Left hindlimb (tissue), 1 donor: ENCODE data around the gene SSNA1.

Experiments used
- DNase-seq: peaks from one replicate; pipeline ENCODE4 v3.0.0-alpha.2; 2018

The SSNA1 gene

DNA sequence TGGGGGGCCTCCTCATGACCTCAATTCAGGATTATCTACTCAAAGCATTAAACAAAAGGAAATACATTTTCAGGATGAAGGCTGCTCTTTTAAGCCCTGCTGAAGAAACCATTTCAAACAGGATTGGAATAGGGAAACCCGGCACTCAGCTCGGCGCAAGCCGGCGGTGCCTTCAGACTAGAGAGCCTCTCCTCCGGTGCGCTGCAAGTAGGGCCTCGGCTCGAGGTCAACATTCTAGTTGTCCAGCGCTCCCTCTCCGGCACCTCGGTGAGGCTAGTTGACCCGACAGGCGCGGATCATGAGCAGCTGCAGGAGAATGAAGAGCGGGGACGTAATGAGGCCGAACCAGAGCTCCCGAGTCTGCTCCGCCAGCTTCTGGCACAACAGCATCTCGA, 16.3 kb downstream of the SSNA1 start:
- DNase-seq = no peak

GRCh38 chr9:137205126-137206069, 16.9 kb downstream of the SSNA1 start, which contains the start of the genes NDOR1 and TMEM203:
TSS of gene NDOR1 (plus strand) at chr9:137205700. CDS start at chr9:137205778, 78 bp downstream.
TSS of gene TMEM203 (minus strand) at chr9:137205648. CDS start at chr9:137205414, 234 bp downstream.
- DNase-seq = peak; percentile 92

DNA sequence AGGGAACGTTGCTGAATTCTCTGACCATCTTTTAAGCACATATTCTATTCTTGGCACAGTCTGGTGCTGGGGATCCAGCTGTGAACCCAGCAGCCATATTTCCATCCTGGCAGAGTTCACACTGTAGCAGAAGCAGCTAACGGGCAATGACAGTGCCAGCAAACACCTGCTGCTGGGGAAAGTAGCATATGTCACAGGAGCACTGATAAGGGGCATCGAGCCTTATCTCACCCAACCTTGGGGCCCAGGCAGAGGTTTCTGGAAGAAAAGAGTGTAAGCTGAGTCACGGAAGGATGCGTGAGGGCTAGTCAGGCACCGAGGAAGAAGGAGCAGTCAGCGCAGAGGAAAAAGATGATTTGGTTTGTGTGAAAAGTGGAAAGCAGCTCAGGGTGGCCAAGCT, 18.1 kb downstream of the SSNA1 start:
- no peak for DNase-seq

GRCh38 chr9:137211532-137211931, 23.1 kb downstream of the SSNA1 start:
- no peak for DNase-seq

GRCh38 chr9:137212520-137212919, 24.0 kb downstream of the SSNA1 start:
- no peak for DNase-seq

DNA sequence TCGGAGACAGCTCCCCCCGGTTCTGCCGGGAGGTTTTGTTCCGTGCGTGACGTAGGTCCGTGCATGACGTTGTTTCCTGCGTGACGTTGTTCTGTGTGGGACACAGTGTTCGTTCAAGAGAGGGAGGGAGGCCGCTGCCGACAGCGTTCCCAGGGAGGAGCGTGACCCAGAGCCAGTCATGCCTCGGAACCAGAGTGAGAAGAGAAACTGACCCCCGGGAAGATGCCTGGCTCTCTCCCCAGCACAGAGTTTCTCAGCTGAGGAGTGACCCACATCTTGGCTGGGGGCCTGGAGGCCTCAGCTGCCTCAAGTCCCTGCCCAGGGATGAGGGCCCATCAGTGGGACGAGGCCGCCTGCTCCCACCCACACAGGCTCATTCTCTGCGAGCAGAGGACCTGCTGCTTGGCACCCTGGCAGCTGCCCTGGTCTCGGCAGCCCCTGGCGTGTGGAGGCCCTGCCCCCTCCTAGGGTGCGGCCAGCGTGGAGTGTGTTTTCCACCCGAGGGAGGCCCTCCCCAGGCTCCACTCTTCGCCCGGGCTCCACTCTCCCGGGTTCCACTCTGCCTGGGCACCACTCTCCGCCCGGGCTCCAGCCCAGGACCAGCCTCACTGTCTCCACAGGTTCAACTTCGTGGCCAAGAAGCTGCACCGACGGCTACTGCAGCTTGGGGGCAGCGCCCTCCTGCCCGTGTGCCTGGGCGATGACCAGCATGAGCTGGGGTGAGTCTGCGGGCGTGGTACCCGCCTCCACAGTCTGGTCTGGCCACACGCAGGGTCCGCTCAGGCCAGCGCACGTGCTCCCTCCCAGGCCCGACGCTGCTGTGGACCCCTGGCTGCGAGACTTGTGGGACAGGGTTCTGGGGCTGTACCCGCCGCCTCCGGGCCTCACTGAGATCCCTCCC, 24.9 kb downstream of the SSNA1 start:
- DNase-seq = no peak

GRCh38 chr9:137214620-137215019, 26.1 kb downstream of the SSNA1 start:
- no peak for DNase-seq

DNA sequence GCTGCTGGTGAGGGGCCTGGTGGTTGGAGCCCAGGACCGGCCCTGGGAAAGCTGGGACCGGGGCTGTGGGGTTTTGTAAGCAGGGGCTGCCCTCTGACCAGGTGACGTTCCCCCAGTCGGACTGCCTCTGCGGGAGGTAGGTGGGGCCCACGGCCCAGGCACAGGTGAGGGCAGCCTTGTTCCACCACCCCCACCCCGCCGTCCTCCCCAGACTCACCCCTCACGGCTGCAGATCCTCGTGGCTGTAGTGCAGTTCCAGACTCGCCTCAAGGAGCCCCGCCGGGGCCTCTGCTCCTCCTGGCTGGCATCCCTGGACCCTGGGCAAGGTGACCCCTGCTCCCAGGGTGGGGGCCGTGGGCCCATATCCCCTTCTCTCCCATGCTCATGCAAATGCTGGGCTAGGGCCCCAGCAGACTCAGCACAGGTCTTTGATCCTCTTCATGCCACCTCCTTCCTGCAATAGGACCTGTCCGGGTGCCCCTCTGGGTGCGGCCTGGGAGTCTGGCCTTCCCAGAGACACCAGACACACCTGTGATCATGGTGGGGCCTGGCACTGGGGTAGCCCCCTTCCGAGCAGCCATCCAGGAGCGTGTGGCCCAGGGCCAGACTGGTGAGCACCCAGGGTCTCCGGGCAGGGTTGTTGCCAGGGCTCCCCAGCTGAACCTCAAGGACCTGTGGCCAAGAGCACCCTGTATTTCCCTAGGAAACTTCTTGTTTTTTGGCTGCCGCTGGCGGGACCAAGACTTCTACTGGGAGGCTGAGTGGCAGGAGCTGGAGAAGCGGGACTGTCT, 26.9 kb downstream of the SSNA1 start:
- no peak for DNase-seq

GRCh38 chr9:137216188-137216965, 27.9 kb downstream of the SSNA1 start:
- no peak for DNase-seq

DNA sequence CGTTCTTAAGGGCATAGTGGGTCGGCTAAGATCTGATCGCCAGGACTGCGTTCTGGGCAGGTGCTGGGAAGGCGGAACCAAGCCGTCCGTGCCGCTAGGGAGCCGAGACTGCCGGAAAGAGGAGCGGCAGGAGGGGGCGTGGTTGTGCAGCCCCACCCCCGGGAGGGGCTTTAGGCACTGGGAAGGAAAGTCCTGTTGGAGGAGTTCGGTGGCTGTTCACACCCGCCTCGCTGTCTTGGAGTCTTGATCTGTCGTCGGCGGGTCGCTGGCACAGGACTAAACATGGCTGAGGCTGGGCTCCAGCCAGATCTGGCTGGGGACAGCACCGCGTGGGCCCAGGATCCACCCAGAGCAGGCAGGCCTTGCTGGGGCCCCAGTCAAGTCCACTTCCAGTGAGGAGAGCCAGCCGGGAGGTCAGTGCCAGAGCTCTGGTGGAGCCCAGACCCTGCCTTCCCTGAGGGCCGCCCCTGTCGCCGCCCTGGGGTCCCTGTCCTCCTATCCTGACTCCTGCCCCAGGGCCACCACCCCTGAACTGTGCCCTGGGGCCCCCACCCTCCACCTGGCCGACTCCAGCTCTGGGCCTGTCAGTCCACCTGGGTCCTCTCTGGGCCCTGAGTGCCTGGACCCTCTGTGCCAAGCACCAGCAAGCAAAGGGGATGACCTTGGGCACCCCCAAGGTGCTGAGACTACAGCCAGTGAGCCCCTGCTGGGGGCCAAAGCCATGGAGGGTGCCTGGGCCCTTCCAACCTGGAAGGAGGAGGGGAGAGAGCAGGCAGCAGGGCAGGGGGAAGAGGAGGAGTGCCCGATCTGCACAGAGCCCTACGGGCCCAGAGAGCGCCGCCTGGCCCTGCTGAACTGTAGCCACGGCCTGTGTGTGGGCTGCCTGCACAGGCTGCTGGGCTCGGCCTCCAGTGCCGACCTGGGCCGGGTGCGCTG, 29.1 kb downstream of the SSNA1 start:
- DNase-seq = no peak

DNA sequence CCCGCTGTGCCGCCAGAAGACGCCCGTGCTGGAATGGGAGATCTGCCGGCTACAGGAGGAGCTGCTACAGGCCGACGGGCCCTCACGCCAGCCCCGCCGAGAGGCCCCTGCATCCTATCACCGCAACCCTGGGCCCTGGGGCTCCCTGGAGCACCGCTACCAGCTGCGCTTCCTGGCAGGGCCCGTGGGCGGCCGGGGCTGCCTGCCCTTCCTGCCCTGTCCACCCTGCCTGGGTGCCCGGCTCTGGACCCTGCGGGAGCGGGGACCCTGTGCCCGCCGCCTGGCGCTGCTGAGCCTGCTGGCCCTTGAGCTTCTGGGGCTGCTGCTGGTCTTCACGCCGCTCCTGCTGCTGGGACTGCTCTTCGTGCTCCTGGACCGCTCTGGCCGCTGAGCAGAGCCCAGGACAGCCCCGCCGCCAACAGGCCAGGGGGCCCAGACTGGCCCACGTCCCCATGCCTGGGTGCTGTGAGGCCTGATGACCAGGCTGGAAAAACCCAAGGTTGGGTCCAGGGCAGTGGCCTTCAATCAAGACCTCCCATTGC, 29.8 kb downstream of the SSNA1 start:
- DNase-seq = no peak

DNA sequence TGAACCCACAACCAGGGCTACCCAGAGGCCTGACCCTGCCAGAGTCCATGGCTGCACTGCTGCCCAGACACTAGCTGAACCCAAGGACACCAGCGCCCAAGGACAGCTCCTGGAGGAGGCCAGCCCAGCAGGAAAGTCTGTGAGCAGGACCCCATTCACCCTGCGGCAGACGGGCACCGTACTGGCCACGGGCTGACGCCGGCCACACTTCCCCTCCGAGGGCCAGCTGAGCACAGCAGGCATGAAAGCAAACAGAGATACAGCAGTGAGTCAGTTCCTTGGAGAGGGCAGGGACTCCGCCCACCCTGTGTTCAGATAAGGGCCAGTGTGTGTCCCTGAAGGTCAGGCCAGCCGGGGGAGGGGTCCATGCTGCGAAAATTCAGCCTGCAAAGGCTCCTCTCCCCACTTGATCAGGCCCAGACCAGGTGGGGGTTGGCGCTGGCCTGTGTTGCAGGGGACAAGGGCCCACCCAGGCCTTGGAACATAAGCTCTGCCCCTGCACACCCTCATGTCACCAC, 30.3 kb downstream of the SSNA1 start:
- no peak for DNase-seq

- no peak for DNase-seq
Measured at GRCh38 chr9:137219757-137220316, 31.4 kb downstream of the SSNA1 start.

DNA sequence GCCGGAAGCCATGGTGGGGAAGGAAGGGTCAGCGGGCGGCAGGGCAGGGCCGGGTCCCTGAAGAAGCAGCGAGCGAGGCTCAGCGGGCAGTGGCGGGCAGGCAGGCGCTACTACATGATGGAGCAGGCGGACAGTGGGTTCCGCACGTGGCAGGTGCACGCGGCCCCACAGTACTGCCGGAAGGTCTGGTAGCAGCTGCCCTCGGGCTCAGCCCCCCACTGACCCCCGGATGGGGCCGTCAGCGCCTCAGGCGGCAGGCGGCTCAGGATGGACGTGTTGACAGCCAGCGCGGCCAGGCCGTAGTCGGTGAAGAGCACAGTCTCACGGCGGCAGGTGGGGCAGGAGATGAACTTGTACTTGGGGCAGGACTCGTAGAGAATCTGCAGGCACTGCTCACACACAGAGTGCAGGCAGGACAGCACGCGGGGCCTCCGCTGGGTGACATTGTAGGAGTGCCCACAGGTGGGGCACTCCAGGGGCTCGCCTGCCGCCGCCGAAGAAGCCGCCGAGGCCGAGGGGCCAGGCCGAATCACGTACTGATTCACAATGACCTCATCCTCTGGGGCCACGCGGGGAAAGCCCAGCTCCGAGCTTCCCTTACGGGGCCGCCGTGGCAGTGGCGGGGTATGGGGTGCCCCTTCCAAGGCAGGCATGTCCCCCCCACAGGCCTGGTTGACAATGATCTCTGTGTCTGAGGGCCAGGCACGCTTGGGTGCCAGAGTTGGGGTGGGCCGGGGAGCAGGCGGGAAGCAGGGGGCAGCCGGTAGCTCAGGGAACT, 32.0 kb downstream of the SSNA1 start:
- DNase-seq = no peak

DNA sequence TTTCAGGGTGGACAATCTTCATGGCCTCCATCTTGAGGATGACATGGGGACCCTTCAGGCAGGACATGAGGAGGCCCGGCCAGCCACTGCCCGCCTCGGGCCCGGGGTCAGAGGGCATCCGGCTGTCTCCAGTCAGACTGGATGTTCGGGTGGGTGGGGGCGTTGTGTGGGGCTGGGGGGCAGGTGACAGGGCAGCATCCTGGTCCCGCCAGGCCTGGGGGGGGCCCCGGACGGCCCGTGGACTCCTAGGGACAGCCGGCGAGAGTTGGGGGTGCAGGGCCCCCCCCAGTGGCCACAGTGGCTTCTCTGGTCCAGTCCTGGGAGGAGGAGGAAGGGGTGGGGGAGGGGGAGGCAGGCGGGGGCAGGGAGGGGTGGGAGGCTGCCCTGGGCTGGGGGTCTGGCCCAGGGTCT, 32.6 kb downstream of the SSNA1 start:
- no peak for DNase-seq

DNA sequence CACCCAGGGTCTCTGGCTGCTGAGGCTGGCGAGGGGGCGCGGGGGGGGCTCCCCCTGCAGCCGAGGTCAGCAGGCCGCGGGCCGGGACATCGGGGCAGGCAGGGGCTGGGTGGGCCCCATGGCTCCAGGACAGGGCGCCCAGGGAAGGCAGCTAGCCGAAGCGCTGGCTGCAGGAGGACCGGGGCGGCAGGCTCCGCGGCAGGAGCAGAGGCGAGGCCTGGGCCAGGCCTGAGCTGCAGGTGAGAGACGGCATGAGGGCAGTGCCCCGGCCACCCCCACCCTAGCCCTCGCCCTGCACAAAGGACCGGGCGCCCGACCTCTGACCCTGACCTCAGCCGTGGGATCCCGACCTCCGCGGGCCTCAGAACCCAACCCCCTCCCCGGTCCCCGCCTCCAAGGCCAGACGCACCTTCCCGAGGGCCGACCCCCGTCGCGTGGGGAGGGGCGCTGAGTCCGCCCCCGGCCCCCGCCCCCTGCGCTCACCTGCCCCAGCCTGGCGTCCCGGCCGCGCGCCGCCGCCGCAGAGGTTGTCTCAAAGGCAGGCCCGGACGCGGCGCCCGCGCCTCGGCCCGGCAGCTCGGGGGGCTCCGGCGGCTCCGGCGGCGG, 33.1 kb downstream of the SSNA1 start:
- DNase-seq = no peak

GRCh38 chr9:137222190-137223077, 34.0 kb downstream of the SSNA1 start, which contains the start of gene RNF208:
TSS of gene RNF208 (minus strand) at chr9:137222240. CDS start at chr9:137221212, 1,028 bp downstream.
- no peak for DNase-seq
